ENCODE results near the gene SARNP. TPM values are rescaled to one million over a fixed set of nuclear protein-coding genes. Genes with fewer than 3 reads are reported as not detected.
A peak's percentile ranks its signal among the peaks of the same experiment; 100 is the strongest.

Gene SARNP
- total and polyA plus RNA-seq, 9 of the 15 experiments (the other 6 are each of a cell fraction or from before 2014, with no cell fraction given): 70.1 to 400 (median 198) TPM

GRCh38 chr12:55845785-55846496, 28.4 kb upstream of the SARNP start:
- intact Hi-C loops (cut with micrococcal nuclease) (no loop called here), in situ Hi-C loops (cut with MboI) (no loop called here)
- Histone ChIP-seq H2AFZ (ENCODE audit: low read depth, low read length) (peak overlapping the region; percentile 25; the same call in 1 of the 2 replicates), H3K4me2 (ENCODE audit: insufficient read depth, low read length) (no peak overlapping the region), H3K79me2 (ENCODE audit: control insufficient read depth, insufficient read depth, low read length) (peaks cover 3% of the 10 kb centered on the region; the same call in 1 of the 3 replicates), H3K4me3 (no peak overlapping the region), H4K20me1 (replicated peaks; ENCODE audit: control insufficient read depth, insufficient read depth, low read length) (no peaks in the 10 kb centered on the region), H3K4me1 (replicated peaks in 1 of 2; ENCODE audit: control insufficient read depth in 2 of 2, insufficient read depth in 2 of 2, low read length in 2 of 2) (peaks cover 14 to 30% of the 10 kb centered on the region in 2 experiments), H3K9me3 (replicated peaks; ENCODE audit: control insufficient read depth, insufficient read depth, low read depth, low read length) (no peaks in the 10 kb centered on the region), H3K9ac (ENCODE audit: insufficient read depth in 1 of 2, low read depth in 2 of 2, low read length in 2 of 2) (no peak overlapping the region), H3K27ac (ENCODE audit: extremely low read depth, low read depth, low read length) (no peak overlapping the region), H3K9me1 (ENCODE audit: control insufficient read depth, insufficient read depth, low read length) (no peaks in the 10 kb centered on the region), H3K36me3 (ENCODE audit: control insufficient read depth, insufficient read depth, low read length) (no peaks in the 10 kb centered on the region), H3K27me3 (ENCODE audit: control insufficient read depth in 2 of 2, insufficient read depth in 2 of 2, low read length in 2 of 2) (no peaks in the 10 kb centered on the region)
- no peak for FAIRE-seq
- 85% methylated on average over 7 of the region's 7 CpGs for WGBS (ENCODE audit: insufficient coverage, low coverage, missing lambda C conversion rate)
- ChIA-PET POLR2A (interaction anchor here (0.7 to 2.1 kb wide), 4 partner anchors 7 to 90 kb away, joined by 3 to 7 read pairs (median 4); partner anchors contain the start of genes DNAJC14 and PYM1), CTCF (ENCODE audit: low intra/inter-chr PET ratio) (no interaction called here)
- DNase-seq (ENCODE audit: extremely low read depth in 1 of 4, low spot score in 3 of 4): no peak
- no TSS peak for BruUV-seq (replicated peaks)
- ATAC-seq: no peak
- no peak for TF ChIP-seq ZNF511 (CRISPR knock-in tag; IDR thresholded peaks at IDR 0.05)
- TF ChIP-seq, protein P1, sequence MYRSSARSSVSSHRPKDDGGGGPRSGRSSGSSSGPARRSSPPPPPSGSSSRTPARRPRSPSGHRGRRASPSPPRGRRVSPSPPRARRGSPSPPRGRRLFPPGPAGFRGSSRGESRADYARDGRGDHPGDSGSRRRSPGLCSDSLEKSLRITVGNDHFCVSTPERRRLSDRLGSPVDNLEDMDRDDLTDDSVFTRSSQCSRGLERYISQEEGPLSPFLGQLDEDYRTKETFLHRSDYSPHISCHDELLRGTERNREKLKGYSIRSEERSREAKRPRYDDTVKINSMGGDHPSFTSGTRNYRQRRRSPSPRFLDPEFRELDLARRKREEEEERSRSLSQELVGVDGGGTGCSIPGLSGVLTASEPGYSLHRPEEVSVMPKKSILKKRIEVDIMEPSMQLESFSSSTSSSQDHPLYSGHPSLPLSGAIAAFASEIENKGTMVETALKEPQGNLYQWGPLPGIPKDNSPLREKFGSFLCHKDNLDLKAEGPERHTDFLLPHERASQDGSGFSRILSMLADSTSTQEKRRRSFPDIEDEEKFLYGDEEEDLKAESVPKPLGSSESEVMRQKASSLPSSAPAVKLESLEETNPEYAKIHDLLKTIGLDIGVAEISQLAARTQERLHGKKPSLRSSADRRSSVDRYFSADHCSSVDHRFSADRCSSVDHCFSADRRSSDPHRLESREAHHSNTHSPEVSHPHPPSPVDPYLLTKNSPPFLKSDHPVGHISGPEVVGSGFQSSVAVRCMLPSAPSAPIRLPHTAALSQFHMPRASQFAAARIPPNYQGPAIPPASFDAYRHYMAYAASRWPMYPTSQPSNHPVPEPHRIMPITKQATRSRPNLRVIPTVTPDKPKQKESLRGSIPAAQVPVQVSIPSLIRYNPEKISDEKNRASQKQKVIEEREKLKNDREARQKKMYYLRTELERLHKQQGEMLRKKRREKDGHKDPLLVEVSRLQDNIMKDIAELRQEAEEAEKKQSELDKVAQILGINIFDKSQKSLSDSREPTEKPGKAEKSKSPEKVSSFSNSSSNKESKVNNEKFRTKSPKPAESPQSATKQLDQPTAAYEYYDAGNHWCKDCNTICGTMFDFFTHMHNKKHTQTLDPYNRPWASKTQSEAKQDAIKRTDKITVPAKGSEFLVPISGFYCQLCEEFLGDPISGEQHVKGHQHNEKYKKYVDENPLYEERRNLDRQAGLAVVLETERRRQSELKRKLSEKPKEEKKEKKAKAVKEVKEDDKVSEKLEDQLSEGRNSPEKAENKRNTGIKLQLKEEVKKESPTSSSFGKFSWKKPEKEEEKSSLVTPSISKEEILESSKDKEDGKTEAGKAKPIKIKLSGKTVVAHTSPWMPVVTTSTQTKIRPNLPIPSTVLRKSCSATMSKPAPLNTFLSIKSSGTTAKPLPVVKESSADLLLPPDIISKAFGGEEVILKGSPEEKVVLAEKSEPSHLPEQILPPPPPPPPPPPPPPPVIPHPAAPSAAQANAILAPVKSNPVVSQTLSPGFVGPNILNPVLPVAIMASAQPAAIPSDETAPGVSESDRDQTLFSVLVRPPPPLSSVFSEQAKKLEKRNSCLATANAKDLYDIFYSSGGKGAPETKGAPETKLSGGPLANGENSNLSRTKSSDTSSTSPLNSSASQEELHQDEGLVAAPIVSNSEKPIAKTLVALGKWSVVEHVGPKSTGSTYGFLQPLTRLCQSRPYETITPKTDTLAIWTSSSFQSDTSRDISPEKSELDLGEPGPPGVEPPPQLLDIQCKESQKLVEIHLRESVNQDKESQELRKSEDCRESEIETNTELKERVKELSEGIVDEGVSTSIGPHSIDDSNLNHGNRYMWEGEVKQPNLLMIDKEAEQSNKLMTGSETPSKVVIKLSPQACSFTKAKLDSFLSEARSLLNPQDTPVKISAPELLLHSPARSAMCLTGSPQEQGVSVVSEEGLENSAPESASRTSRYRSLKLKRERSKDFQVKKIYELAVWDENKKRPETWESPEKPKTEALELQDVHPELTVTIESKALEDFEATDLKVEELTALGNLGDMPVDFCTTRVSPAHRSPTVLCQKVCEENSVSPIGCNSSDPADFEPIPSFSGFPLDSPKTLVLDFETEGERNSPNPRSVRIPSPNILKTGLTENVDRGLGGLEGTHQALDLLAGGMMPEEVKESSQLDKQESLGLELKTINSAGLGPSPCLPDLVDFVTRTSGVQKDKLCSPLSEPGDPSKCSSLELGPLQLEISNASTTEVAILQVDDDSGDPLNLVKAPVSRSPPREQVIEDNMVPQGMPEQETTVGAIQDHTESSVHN (IDR thresholded peaks at IDR 0.05; ENCODE audit: borderline replicate concordance in 1 of 2, low read depth in 1 of 2): no peak
- TF ChIP-seq, protein P2, sequence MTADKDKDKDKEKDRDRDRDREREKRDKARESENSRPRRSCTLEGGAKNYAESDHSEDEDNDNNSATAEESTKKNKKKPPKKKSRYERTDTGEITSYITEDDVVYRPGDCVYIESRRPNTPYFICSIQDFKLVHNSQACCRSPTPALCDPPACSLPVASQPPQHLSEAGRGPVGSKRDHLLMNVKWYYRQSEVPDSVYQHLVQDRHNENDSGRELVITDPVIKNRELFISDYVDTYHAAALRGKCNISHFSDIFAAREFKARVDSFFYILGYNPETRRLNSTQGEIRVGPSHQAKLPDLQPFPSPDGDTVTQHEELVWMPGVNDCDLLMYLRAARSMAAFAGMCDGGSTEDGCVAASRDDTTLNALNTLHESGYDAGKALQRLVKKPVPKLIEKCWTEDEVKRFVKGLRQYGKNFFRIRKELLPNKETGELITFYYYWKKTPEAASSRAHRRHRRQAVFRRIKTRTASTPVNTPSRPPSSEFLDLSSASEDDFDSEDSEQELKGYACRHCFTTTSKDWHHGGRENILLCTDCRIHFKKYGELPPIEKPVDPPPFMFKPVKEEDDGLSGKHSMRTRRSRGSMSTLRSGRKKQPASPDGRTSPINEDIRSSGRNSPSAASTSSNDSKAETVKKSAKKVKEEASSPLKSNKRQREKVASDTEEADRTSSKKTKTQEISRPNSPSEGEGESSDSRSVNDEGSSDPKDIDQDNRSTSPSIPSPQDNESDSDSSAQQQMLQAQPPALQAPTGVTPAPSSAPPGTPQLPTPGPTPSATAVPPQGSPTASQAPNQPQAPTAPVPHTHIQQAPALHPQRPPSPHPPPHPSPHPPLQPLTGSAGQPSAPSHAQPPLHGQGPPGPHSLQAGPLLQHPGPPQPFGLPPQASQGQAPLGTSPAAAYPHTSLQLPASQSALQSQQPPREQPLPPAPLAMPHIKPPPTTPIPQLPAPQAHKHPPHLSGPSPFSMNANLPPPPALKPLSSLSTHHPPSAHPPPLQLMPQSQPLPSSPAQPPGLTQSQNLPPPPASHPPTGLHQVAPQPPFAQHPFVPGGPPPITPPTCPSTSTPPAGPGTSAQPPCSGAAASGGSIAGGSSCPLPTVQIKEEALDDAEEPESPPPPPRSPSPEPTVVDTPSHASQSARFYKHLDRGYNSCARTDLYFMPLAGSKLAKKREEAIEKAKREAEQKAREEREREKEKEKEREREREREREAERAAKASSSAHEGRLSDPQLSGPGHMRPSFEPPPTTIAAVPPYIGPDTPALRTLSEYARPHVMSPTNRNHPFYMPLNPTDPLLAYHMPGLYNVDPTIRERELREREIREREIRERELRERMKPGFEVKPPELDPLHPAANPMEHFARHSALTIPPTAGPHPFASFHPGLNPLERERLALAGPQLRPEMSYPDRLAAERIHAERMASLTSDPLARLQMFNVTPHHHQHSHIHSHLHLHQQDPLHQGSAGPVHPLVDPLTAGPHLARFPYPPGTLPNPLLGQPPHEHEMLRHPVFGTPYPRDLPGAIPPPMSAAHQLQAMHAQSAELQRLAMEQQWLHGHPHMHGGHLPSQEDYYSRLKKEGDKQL (CRISPR knock-in tag; IDR thresholded peaks at IDR 0.05; ENCODE audit: borderline replicate concordance): no peak
- no peak for TF ChIP-seq MEIS2 (IDR thresholded peaks at IDR 0.05; ENCODE audit: partially characterized antibody)
- no peak for TF ChIP-seq NBN (IDR thresholded peaks at IDR 0.05; ENCODE audit: low read depth)
- TF ChIP-seq FOXJ2 (tag; IDR thresholded peaks at IDR 0.05): no peak

All from K562 (cell line).